ENCODE results near the gene ENO1.

The ENO1 gene

GRCh38 chr1:8822373-8823294, 55.9 kb downstream of the ENO1 start (continued):
- TF ChIP-seq, protein P1, sequence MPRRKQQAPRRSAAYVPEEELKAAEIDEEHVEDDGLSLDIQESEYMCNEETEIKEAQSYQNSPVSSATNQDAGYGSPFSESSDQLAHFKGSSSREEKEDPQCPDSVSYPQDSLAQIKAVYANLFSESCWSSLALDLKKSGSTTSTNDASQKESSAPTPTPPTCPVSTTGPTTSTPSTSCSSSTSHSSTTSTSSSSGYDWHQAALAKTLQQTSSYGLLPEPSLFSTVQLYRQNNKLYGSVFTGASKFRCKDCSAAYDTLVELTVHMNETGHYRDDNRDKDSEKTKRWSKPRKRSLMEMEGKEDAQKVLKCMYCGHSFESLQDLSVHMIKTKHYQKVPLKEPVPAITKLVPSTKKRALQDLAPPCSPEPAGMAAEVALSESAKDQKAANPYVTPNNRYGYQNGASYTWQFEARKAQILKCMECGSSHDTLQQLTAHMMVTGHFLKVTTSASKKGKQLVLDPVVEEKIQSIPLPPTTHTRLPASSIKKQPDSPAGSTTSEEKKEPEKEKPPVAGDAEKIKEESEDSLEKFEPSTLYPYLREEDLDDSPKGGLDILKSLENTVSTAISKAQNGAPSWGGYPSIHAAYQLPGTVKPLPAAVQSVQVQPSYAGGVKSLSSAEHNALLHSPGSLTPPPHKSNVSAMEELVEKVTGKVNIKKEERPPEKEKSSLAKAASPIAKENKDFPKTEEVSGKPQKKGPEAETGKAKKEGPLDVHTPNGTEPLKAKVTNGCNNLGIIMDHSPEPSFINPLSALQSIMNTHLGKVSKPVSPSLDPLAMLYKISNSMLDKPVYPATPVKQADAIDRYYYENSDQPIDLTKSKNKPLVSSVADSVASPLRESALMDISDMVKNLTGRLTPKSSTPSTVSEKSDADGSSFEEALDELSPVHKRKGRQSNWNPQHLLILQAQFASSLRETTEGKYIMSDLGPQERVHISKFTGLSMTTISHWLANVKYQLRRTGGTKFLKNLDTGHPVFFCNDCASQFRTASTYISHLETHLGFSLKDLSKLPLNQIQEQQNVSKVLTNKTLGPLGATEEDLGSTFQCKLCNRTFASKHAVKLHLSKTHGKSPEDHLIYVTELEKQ (tag by site-specific recombination; IDR thresholded peaks at IDR 0.05; ENCODE audit: borderline replicate concordance), result peak; percentile 83
- TF ChIP-seq ZNF513 (tag by site-specific recombination; IDR thresholded peaks at IDR 0.05), result 0 out of 2 replicates have a peak, but pooled peaks have one; percentile 29
- peak; percentile 77 for TF ChIP-seq ZIC2 (tag by site-specific recombination; IDR thresholded peaks at IDR 0.05)
- peak; percentile 73; the same call in 1 of the 2 replicates for TF ChIP-seq GLI2 (tag by site-specific recombination; IDR thresholded peaks at IDR 0.05; ENCODE audit: borderline replicate concordance, low read depth)
- peak; percentile 70; the same call in 1 of the 2 replicates for TF ChIP-seq ZNF600 (tag by site-specific recombination; IDR thresholded peaks at IDR 0.05)
- TF ChIP-seq, protein P2, sequence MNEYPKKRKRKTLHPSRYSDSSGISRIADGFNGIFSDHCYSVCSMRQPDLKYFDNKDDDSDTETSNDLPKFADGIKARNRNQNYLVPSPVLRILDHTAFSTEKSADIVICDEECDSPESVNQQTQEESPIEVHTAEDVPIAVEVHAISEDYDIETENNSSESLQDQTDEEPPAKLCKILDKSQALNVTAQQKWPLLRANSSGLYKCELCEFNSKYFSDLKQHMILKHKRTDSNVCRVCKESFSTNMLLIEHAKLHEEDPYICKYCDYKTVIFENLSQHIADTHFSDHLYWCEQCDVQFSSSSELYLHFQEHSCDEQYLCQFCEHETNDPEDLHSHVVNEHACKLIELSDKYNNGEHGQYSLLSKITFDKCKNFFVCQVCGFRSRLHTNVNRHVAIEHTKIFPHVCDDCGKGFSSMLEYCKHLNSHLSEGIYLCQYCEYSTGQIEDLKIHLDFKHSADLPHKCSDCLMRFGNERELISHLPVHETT (tag by site-specific recombination; IDR thresholded peaks at IDR 0.05), result peak; percentile 64; the same call in 1 of the 2 replicates
- TF ChIP-seq ZBTB26 (tag by site-specific recombination; optimal IDR thresholded peaks at IDR 0.05), result no peak
- TF ChIP-seq, protein P3, sequence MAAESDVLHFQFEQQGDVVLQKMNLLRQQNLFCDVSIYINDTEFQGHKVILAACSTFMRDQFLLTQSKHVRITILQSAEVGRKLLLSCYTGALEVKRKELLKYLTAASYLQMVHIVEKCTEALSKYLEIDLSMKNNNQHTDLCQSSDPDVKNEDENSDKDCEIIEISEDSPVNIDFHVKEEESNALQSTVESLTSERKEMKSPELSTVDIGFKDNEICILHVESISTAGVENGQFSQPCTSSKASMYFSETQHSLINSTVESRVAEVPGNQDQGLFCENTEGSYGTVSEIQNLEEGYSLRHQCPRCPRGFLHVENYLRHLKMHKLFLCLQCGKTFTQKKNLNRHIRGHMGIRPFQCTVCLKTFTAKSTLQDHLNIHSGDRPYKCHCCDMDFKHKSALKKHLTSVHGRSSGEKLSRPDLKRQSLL (tag by site-specific recombination; IDR thresholded peaks at IDR 0.05), result peak; percentile 7; the same call in 1 of the 2 replicates
- peak; percentile 76 for TF ChIP-seq TCF7L2 (IDR thresholded peaks at IDR 0.05; ENCODE audit: borderline replicate concordance, low read depth, low read length)
- TF ChIP-seq, protein P4, sequence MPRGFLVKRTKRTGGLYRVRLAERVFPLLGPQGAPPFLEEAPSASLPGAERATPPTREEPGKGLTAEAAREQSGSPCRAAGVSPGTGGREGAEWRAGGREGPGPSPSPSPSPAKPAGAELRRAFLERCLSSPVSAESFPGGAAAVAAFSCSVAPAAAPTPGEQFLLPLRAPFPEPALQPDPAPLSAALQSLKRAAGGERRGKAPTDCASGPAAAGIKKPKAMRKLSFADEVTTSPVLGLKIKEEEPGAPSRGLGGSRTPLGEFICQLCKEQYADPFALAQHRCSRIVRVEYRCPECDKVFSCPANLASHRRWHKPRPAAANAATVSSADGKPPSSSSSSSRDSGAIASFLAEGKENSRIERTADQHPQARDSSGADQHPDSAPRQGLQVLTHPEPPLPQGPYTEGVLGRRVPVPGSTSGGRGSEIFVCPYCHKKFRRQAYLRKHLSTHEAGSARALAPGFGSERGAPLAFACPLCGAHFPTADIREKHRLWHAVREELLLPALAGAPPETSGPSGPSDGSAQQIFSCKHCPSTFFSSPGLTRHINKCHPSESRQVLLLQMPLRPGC (tag by site-specific recombination; IDR thresholded peaks at IDR 0.05), result peak; percentile 64
- TF ChIP-seq ZNF555 (tag by site-specific recombination; conservative IDR thresholded peaks at IDR 0.05), result no peak
- TF ChIP-seq ZNF157 (tag by site-specific recombination; IDR thresholded peaks at IDR 0.05), result 0 out of 2 replicates have a peak, but pooled peaks have one; percentile 31

GRCh38 chr1:8821084-8821483, 57.4 kb downstream of the ENO1 start:
- Histone ChIP-seq H3K36me3 (ENCODE audit: control insufficient read depth in 2 of 2, insufficient read depth in 1 of 2, low read length in 2 of 2) (no peaks in the 10 kb centered on the region), H3K4me3 (ENCODE audit: low read depth, low read length) (no peak overlapping the region), H3K4me1 (ENCODE audit: control insufficient read depth, insufficient read depth, low read length) (peaks cover 8% of the 10 kb centered on the region), H3K27ac (ENCODE audit: extremely low read depth, low read depth, low read length) (no peak overlapping the region), H3K9me3 (ENCODE audit: control insufficient read depth, insufficient read depth, low read depth, low read length) (no peaks in the 10 kb centered on the region)
- CTCF ChIA-PET, result interaction anchor here (0.6 to 4.4 kb wide), 8 partner anchors 14 to 1553 kb away, joined by 3 to 59 read pairs (median 4); no protein-coding TSS in a partner anchor
- POLR2A ChIA-PET, result interaction anchor here (1.1 kb wide), 1 partner anchor 8 kb away, joined by 3 read pairs; no protein-coding TSS in a partner anchor
- TF ChIP-seq, protein P1 (tag by site-specific recombination; IDR thresholded peaks at IDR 0.05; ENCODE audit: borderline replicate concordance), result no peak
- TF ChIP-seq, protein P5, sequence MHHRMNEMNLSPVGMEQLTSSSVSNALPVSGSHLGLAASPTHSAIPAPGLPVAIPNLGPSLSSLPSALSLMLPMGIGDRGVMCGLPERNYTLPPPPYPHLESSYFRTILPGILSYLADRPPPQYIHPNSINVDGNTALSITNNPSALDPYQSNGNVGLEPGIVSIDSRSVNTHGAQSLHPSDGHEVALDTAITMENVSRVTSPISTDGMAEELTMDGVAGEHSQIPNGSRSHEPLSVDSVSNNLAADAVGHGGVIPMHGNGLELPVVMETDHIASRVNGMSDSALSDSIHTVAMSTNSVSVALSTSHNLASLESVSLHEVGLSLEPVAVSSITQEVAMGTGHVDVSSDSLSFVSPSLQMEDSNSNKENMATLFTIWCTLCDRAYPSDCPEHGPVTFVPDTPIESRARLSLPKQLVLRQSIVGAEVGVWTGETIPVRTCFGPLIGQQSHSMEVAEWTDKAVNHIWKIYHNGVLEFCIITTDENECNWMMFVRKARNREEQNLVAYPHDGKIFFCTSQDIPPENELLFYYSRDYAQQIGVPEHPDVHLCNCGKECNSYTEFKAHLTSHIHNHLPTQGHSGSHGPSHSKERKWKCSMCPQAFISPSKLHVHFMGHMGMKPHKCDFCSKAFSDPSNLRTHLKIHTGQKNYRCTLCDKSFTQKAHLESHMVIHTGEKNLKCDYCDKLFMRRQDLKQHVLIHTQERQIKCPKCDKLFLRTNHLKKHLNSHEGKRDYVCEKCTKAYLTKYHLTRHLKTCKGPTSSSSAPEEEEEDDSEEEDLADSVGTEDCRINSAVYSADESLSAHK (tag by site-specific recombination; IDR thresholded peaks at IDR 0.05), result no peak
- TF ChIP-seq ZBTB20 (tag by site-specific recombination; IDR thresholded peaks at IDR 0.05) (no peak), YY2 (tag by site-specific recombination; IDR thresholded peaks at IDR 0.05) (no peak)
